ACHN (cell line): ENCODE measurements around the gene TTC31.
"Not testable (repeated sequence)": the region's sequence is repeated elsewhere in the genome, so short reads cannot be mapped to it uniquely, and the experiment has no call there.

Source experiments
- DNase-seq: peaks from one replicate; pipeline ENCODE4 v3.0.0-alpha.2; 2015
- in situ Hi-C: cut with HindIII; loops from 2 replicates; pipeline ENCODE4 v1.10.0; 2017; ENCODE audit warnings: low sequenced_read_pairs, low pct_ligation_motif_present, low pct_unique_long_range_greater_than_20kb

Gene TTC31

DNA sequence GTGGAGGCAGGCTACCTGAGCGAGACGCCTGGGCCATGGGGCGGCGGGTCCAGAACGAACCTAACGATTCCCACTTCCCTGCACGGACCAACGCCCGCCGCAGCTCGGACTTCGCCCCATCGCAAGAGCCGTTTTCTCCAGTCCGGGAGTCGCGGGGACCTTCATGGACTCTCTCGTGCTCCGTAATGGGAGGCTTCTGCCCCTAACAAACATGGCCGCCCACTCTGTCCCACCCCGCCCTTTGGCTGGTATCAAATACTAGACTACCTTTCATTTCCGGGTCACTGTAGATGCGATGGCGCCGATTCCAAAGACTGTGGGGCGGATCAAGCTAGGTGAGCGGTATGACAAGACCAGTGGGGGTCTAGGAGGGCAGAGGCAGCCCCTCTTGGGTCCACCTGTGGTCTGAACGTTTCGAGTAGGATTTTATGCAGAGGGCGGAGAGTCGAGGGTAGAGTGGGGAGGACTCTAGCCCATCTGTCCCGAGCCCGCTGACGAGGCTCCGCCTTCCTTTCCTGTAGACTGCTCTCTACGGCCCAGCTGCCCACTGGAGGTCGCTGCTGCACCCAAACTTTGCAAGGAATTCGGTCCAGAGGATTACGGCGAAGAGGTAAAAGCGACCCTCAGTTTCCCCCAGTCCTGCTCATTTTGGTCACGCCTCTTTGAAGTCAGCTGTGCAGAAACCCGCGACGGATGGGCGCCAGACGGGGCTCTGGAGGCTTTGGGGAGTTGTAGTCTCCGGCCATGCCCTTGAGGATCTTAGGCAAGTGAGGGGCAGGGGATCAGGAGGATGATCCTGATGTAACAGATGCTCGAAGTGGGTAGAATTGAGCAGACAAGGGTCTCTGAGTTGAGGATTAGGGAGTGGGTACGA is at the start of gene TTC31, which contains the start of gene CCDC142:
TSS of gene TTC31 (plus strand) at position 281 of the 874 bp plus-strand sequence. CDS start at position 296, 15 bp downstream.
TSS of gene CCDC142 (minus strand) at position 198 of the 874 bp plus-strand sequence. CDS start at position 37, 161 bp downstream.
- DNase-seq: peak; percentile 96
- in situ Hi-C loops: no loop called here

GRCh38 chr2:74436111-74436805 is 46.6 kb upstream of the TTC31 start:
- no peak for DNase-seq
- in situ Hi-C loops: no loop called here

DNA sequence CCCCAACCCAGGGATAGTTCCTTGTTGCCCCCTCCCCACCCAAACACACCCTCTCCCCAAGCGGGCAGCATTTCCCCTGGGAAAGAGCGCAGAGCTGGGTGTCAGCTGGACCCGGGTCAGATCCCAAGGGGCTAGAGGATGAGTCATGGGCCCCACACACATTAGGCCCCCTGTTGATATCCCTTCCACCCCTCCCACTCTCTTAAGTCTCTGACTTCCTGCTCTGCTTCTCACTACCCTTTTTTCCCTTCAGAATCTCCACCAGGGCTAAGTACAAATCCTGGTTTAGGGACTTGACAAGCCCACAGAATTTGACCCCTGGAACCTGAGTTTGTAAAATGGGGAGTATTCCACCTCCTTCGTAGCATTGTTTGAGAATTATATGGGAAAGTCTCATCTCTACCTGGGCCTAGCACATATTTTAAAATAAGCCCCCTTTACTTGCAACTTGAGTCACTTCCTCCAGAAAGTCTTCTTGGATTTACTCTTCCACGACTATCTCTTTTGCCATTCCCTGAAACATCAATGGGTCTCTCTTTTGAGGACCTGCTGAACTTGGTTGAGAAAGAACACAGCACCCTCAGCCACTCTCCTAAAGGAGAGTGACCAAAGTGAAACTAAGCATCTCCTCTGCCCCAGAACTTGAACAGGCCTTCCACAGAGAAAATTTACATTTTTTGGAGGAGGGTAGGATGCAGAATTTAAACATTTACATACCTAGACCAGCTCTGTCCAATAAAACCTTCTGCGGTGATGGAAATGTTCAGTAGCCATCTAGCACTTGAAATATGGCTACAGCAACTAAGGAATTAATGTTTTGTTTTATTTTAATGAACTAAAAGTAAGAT is 45.8 kb upstream of the TTC31 start:
- DNase-seq: no peak
- in situ Hi-C loops: no loop called here

- in situ Hi-C loops: no loop called here
- DNase-seq: no peak
Measured at GRCh38 chr2:74438248-74438647, 44.6 kb upstream of the TTC31 start.

DNA sequence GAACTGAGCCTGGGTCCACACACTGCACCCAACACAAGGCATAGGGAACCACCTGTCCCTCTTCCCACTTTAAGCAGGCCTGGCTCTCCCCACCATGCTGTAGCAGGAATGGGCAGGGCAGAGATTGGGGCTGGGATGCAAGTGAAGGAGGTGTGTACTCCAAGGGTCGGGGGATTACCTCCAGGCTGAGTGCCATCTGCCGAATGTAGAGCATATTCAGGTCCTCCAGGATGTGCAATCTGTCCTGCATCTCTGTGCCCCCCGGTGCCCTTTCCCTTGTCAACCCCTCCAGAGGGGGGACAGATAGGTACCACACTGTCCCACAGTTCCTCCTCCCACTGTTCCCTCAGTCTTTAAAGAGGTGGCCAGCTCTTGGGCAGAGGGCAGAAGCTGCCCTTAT is 43.5 kb upstream of the TTC31 start:
- no peak for DNase-seq
- in situ Hi-C loops: no loop called here

DNA sequence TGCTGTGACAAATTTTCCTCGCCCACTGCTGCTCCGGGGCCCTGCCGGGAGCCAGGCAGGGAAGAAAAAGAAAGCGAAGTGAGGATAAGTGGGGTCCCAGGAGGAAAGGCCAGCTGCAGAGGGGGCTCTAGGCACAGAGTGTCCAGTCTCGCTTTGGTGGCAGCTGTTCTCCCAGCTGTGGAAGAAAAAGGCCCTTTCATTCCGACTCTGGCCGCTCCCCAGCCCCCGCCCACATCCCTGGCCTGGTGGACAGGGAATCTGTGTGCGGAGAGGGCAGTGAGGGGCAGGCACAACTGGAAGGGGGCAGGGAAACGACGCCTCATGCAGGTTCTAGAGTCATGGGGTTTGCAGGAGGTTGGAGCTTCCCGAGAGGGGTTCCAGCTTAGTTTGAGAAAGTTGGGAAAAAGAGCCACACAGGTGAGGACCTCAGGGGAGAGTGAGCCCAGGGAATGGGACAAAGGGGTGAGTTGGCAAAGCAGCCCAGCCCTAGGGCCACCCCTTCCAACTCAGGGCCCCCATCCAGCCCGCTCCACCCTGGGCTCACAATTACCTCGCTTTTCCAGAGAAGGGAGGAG is 43.0 kb upstream of the TTC31 start:
- DNase-seq: no peak
- in situ Hi-C loops: no loop called here

- DNase-seq: peak; percentile 86
- in situ Hi-C loops: no loop called here
Measured at GRCh38 chr2:74440378-74441169, 42.3 kb upstream of the TTC31 start.

DNA sequence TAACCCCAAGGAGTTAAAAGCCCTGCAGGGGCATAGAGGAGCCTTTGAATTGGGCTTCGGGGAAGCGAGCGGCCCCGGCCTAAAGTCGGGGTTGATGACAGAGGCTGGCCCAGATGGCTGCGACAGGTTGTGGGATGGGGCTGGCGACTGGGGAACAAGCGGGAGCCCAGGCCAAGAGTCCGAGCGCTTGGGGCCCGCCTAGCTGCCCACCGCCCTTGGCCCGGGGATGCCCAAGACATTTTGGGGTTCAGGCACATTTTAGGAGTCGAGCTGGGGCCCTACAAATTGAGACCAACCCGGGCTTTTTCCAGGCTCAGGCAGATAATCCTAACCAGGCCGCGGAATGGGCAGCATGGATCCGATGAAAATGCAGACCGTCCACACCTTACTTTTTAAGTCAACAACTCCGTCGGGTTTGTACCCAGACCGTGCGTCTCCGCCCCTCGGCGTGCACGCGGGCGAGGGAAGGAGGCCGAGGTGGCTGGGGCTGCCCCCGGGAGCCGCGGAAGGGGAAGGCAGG is 41.7 kb upstream of the TTC31 start:
- in situ Hi-C loops: no loop called here
- DNase-seq: peak; percentile 52

DNA sequence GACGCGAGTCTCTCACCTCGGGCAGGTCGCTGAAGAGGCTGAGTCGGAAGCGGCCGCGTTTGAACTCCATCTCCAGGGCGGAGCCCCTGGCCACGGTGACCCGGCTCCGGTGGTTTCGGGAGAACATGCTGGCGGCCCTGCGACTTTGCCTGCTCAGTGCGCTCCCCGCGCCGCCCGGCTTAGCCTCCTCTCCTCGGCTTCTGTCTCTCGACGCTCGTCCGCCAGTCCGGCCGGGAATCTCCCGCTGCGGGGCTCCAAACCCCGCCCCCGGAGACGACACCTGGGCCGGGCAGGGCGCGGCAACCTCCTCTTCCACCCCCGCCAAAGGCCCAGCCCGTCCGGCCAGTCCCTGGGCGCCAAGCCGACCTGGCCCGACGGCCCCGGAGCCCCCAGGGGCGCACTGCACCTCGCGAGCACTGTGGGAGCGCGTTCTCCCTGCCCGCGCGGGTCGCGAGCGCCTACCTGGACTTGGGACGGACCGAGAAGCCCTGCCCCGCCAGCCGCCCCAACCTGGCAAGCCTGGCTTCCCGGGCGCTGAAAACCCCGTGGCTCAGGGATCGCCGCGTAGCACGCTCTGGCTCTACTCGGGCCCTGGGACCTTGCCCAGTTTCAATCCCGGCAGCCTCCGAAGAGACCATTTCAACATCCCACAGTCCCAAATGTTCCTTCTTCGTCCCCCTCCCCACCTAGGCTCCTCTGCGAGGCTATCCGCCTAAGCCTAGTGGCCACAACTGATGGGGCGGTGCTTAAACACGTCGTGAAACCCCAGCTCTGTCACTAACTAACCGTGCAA is 41.0 kb upstream of the TTC31 start, which contains the start of gene RTKN:
TSS of gene RTKN (minus strand) at position 248 of the 793 bp plus-strand sequence. CDS start at position 127, 121 bp downstream.
- in situ Hi-C loops: no loop called here
- DNase-seq: peak; percentile 88

- in situ Hi-C loops, DNase-seq: not testable (repeated sequence)
Measured at GRCh38 chr2:74442483-74443297, 40.2 kb upstream of the TTC31 start.

DNA sequence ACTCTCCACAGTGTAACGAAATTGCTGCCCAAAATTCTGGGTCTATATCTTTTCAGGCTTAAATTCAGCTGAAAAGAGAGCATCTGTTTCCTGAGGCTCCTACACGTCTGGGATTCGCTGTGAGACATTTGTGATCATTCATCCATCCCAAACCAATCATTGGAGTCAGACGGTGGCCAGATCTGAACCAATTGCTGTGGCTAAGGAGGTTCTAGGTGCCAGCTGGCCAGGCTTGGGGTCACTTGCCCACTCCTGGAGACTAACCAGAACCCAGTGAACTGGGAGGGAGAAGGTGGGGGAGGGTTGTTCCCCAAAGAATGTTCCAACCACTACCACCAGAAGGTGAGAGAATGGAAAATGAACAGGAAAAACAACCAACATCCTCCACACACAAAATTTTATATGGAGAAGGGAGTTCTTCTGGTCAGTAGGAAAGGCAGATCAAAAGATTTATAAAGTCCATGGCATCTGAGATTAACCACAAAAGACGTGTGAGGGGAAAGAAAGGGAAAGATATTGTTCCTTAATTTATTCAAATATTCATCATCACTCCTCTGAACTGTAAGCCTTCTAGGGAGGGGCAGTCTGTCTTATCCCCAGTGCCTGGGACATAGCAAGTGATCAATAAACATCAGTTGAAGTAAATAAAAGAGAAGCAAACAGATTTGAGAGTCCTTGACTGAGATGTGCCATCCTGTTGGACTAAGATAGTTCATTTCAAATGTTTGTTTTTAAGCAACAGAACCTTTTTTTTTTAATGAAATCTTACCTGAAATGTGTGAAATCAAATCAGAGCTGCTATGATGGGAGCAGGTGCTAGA is 38.2 kb upstream of the TTC31 start:
- in situ Hi-C loops: no loop called here
- DNase-seq: peak; percentile 39

DNA sequence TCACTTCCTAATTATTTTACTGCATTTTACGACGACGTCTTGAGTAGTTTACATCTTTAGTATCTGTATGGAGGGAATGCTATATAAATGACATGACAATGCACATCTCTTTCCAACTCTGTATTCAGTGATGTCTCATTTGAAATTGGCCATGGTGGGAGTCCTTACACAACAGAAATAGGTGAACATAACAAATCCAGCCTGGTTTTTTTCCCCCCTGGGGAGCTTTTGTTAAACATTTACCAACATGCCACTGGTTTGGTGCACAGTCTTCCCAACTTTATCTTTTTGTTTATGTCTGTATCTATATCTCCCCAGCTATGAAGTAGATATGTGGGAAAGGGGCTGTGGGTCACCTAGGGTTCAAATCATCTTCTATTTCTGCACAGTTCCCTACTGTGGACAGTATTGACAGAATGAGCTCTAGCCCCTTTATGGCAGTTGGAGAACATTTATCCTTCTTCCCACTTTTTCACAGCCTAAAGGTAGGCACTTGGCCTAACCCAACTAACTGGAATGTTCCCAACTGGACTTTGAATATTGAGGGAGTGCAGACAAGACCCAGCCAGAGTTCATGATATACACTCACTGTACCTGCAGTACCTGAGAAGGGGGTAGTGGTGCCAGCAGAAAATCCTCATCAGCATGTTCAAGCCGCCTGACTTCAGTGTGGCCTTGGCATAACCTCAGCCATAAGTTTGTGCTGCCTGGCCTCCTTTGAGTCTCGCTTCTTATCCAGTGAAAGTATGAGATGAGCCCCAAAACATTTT is 35.5 kb upstream of the TTC31 start:
- in situ Hi-C loops: no loop called here
- no peak for DNase-seq

GRCh38 chr2:74448771-74449170 is 34.1 kb upstream of the TTC31 start:
- in situ Hi-C loops: no loop called here
- no peak for DNase-seq

- no peak for DNase-seq
- in situ Hi-C loops: no loop called here
Measured at GRCh38 chr2:74450570-74451190, 32.2 kb upstream of the TTC31 start.
